ENCODE measurements around the gene AP4B1. TPM values are rescaled to one million over a fixed set of nuclear protein-coding genes. Genes with fewer than 3 reads are reported as not detected.
"Not testable (repeated sequence)": the region's sequence is repeated elsewhere in the genome, so short reads cannot be mapped to it uniquely, and the experiment has no call there.

The AP4B1 gene
- total RNA-seq, 2 donors from 2014 or later: 5.0 to 14.8 TPM

- no peaks in the 10 kb centered on the region for H3K4me1 ChIP-seq (replicated peaks)
- DNase-seq (ENCODE audit: low spot score): no peak
- H3K27me3 ChIP-seq (replicated peaks; ENCODE audit: insufficient read depth): no peaks in the 10 kb centered on the region
- TF ChIP-seq, protein P1, sequence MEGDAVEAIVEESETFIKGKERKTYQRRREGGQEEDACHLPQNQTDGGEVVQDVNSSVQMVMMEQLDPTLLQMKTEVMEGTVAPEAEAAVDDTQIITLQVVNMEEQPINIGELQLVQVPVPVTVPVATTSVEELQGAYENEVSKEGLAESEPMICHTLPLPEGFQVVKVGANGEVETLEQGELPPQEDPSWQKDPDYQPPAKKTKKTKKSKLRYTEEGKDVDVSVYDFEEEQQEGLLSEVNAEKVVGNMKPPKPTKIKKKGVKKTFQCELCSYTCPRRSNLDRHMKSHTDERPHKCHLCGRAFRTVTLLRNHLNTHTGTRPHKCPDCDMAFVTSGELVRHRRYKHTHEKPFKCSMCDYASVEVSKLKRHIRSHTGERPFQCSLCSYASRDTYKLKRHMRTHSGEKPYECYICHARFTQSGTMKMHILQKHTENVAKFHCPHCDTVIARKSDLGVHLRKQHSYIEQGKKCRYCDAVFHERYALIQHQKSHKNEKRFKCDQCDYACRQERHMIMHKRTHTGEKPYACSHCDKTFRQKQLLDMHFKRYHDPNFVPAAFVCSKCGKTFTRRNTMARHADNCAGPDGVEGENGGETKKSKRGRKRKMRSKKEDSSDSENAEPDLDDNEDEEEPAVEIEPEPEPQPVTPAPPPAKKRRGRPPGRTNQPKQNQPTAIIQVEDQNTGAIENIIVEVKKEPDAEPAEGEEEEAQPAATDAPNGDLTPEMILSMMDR (IDR thresholded peaks at IDR 0.05): no peak
- TF ChIP-seq POLR2AphosphoS5 (IDR thresholded peaks at IDR 0.05): no peak
- no peak for TF ChIP-seq POLR2A (IDR thresholded peaks at IDR 0.05)
- no peak overlapping the region for H3K4me3 ChIP-seq
- H3K9me3 ChIP-seq: no peaks in the 10 kb centered on the region
- intact Hi-C loops (cut with DNase I): no loop called here
- WGBS: 79% methylated on average over 3 of the region's 3 CpGs
- H3K27ac ChIP-seq: no peak overlapping the region
- H3K36me3 ChIP-seq: no peaks in the 10 kb centered on the region
Observed at GRCh38 chr1:113858418-113858817, 46.2 kb downstream of the AP4B1 start.

- H3K27me3 ChIP-seq (replicated peaks; ENCODE audit: insufficient read depth): no peaks in the 10 kb centered on the region
- 87% methylated on average over 3 of the region's 3 CpGs for WGBS
- DNase-seq (ENCODE audit: low spot score): no peak
- H3K36me3 ChIP-seq: no peaks in the 10 kb centered on the region
- no peak for TF ChIP-seq POLR2AphosphoS5 (IDR thresholded peaks at IDR 0.05)
- TF ChIP-seq POLR2A (IDR thresholded peaks at IDR 0.05): no peak
- TF ChIP-seq, protein P1 (IDR thresholded peaks at IDR 0.05): no peak
- no peak overlapping the region for H3K4me3 ChIP-seq
- H3K9me3 ChIP-seq: no peaks in the 10 kb centered on the region
- intact Hi-C loops (cut with DNase I): no loop called here
- H3K27ac ChIP-seq: no peak overlapping the region
- no peaks in the 10 kb centered on the region for H3K4me1 ChIP-seq (replicated peaks)
Observed at GRCh38 chr1:113857776-113858175, 46.8 kb downstream of the AP4B1 start.

GRCh38 chr1:113856401-113856790 lies 48.2 kb downstream of the AP4B1 start:
- intact Hi-C loops (cut with DNase I): no loop called here
- 95% methylated on average over 2 of the region's 2 CpGs for WGBS

GRCh38 chr1:113855630-113856400 lies 48.8 kb downstream of the AP4B1 start:
- H3K4me1 ChIP-seq (replicated peaks): no peaks in the 10 kb centered on the region
- no peak overlapping the region for H3K27ac ChIP-seq
- no peaks in the 10 kb centered on the region for H3K36me3 ChIP-seq
- H3K9me3 ChIP-seq: no peaks in the 10 kb centered on the region
- no peak for DNase-seq (ENCODE audit: low spot score)
- H3K4me3 ChIP-seq: no peak overlapping the region
- 71% methylated on average over 4 of the region's 4 CpGs for WGBS
- intact Hi-C loops (cut with DNase I): no loop called here
- H3K27me3 ChIP-seq (replicated peaks; ENCODE audit: insufficient read depth): no peaks in the 10 kb centered on the region
- TF ChIP-seq, protein P1 (IDR thresholded peaks at IDR 0.05): no peak

More at GRCh38 chr1:113856401-113856790, 48.2 kb downstream of the AP4B1 start:
- no peak overlapping the region for H3K4me3 ChIP-seq
- no peak overlapping the region for H3K27ac ChIP-seq
- no peaks in the 10 kb centered on the region for H3K4me1 ChIP-seq (replicated peaks)
- H3K36me3 ChIP-seq: no peaks in the 10 kb centered on the region
- no peaks in the 10 kb centered on the region for H3K9me3 ChIP-seq
- no peak for DNase-seq (ENCODE audit: low spot score)
- TF ChIP-seq POLR2AphosphoS5 (IDR thresholded peaks at IDR 0.05): no peak
- TF ChIP-seq, protein P1 (IDR thresholded peaks at IDR 0.05): no peak
- no peak for TF ChIP-seq POLR2A (IDR thresholded peaks at IDR 0.05)
- no peaks in the 10 kb centered on the region for H3K27me3 ChIP-seq (replicated peaks; ENCODE audit: insufficient read depth)

GRCh38 chr1:113854234-113854633 lies 50.4 kb downstream of the AP4B1 start:
- no peak for DNase-seq (ENCODE audit: low spot score)
- Histone ChIP-seq H3K9me3 (no peaks in the 10 kb centered on the region), H3K4me1 (replicated peaks) (no peaks in the 10 kb centered on the region), H3K4me3 (no peak overlapping the region), H3K36me3 (no peaks in the 10 kb centered on the region), H3K27ac (no peak overlapping the region), H3K27me3 (replicated peaks; ENCODE audit: insufficient read depth) (no peaks in the 10 kb centered on the region)
- 88% methylated on average over 1 of the region's 1 CpG for WGBS
- TF ChIP-seq, protein P1 (IDR thresholded peaks at IDR 0.05): no peak
- intact Hi-C loops (cut with DNase I): no loop called here

DNA sequence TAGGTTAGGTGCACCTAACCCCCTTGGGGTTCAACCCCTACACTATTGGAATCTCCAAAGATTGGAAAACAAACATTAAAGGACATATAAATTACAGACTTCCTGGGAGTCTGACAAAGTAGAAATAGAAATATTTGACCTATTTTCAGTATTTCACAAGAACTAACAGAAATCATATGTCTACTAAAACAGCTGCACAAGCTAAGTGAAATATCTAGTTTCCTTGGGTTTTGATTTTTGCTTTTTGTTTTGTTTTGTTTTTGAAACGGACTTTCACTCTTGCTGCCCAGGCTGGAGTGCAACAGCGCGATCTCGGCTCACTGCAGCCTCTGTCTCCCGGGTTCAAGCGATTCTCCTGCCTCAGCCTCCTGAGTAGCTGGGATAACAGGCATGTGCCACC lies 51.9 kb downstream of the AP4B1 start:
- intact Hi-C loops (cut with DNase I); H3K36me3 ChIP-seq; H3K27me3 ChIP-seq (replicated peaks; ENCODE audit: insufficient read depth); H3K9me3 ChIP-seq; H3K27ac ChIP-seq; H3K4me1 ChIP-seq (replicated peaks); DNase-seq (ENCODE audit: low spot score); H3K4me3 ChIP-seq: not testable (repeated sequence)
- 72% methylated on average over 6 of the region's 6 CpGs for WGBS
